NCI-H1092 treated with DMSO at 0.1 percent for 48 hours (cell line): ENCODE measurements around the gene ARHGAP28.
"Not testable (repeated sequence)": the region's sequence is repeated elsewhere in the genome, so short reads cannot be mapped to it uniquely, and the experiment has no call there.

Source experiments
- DNase-seq: peaks from one replicate; lab custom pipeline; 2025; lab: John Stamatoyannopoulos, UW

The ARHGAP28 gene

DNA sequence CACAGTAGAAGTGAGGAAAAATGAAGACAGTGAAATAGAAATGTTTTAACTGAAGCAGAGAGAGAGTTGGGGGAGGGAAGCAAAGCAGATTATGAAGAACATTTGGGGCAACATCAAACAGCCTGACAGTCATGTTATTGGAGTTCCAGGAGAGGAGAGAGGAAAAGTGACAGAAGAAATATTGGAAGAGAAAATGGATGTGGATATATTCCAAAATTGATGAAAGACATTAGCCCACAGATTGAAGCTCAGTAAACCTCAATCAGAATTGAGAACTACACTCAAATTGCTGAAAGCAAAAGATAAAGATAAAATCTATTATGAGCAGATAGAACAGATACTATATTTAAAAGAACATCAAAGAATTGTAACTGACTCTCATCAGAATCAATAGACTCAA lies 90.8 kb downstream of the ARHGAP28 start:
- no peak for DNase-seq

DNA sequence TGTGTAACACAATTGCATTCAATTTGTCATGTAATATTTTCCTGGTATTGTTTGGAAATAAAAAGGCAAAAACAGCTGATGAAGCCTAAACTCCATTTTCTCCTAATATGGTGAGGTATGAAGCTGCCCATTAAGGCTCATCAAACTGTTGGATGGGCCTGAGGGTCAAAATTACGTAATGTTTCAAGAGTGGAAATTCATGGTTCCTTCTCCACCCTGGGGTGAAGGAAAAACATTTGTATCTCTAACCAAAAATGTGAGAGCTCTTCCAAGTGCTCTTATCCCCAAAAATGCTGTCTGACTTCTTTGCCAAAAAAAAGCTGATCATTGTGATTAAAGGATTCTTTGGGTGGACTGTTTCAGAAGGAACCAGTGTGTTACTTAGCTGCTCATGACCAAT lies 91.8 kb downstream of the ARHGAP28 start:
- no peak for DNase-seq

DNA sequence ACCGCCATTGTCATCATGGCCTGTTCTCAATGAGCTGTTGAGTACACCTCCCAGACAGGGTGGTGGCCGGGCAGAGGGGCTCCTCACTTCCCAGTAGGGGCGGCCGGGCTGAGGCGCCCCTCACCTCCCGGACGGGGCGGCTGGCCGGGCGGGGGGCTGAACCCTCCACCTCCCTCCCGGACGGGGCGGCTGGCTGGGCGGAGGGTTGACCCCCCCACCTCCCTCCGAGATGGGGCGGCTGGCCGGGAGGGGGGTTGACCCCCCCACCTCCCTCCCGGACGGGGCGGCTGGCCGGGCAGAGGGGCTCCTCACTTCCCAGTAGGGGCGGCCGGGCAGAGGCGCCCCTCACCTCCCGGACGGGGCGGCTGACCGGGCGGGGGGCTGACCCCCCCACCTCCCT lies 97.6 kb downstream of the ARHGAP28 start:
- not testable (repeated sequence) for DNase-seq

- DNase-seq, result not testable (repeated sequence)
Measured at GRCh38 chr18:6827566-6827965, 98.0 kb downstream of the ARHGAP28 start.

GRCh38 chr18:6830916-6831315 lies 101.4 kb downstream of the ARHGAP28 start:
- DNase-seq, result no peak

GRCh38 chr18:6835345-6835744 lies 105.8 kb downstream of the ARHGAP28 start:
- no peak for DNase-seq

DNA sequence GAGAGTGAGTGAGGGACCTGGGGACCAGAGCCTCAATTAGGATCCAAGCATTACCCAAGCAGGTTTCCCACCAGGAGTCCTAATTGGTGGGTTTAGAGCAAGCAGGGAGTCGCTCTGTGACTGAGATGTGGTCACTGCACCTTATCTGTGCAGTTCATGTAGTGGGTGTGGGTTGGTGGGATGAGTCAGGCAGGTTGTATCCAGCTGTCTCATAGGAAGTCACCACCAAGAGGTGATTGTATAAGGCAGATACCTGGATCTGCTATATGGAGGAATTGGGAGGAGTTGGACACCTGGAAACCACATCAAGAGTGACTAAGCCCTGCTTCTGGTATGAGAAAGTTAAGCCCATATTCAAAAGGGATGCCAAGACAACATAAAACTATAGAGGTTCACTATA lies 106.8 kb downstream of the ARHGAP28 start:
- DNase-seq, result no peak

DNA sequence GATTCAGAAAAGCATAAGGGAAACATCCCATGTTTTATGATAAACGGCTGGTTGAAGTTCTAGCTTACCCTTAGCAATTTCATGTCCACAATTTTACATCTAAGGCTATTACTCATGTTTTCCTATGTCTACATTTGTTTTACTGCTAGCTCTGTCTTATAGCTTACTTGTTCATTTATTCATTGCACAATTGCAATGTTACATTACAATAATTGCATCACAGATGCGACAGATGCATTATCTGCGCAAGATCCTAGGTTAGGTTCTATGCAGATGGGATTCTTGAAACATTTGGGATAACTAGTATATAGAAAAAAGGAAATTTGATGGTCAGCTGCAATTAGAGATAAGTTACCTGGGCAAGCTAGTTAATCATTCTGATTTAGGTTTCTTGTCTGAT lies 108.4 kb downstream of the ARHGAP28 start:
- no peak for DNase-seq

DNA sequence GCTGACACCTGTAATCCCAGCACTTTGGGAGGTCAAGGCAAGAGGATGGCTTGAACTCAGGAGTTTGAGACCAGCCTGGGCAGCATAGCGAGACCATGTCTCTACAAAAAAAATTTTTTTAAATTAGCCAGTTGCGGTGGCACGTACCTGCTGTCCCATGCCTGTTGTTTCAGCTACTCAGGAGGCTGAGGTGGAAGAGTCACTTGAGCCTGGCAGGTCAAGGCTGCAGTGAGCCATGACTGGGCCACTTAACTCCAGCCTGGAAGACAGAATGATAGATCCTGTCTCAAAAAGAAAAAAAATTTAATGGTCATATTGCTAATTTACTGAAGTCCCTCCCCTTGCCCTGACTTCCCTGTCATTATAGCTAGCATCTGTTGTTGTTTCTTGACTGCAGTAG lies 112.6 kb downstream of the ARHGAP28 start:
- no peak for DNase-seq

GRCh38 chr18:6843308-6843707 lies 113.8 kb downstream of the ARHGAP28 start:
- DNase-seq, result no peak

DNA sequence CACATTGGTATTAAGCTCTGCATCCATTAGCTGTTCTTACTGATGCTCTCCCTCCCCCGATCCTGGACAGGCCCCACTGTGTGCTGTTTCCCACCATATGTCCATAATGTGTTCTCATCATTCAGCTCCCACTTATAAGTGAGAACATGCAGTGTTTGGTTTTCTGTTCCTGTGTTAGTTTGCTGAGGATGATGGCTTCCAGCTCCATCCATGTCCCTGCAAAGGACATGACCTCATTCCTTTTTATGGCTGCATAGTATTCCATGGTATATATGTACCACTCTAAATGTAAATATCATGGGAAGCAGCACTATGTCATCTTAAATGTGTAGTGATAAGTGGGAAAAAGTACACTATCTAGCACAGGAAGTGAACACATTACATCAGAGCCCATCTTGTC lies 116.0 kb downstream of the ARHGAP28 start:
- DNase-seq, result not testable (repeated sequence)

DNA sequence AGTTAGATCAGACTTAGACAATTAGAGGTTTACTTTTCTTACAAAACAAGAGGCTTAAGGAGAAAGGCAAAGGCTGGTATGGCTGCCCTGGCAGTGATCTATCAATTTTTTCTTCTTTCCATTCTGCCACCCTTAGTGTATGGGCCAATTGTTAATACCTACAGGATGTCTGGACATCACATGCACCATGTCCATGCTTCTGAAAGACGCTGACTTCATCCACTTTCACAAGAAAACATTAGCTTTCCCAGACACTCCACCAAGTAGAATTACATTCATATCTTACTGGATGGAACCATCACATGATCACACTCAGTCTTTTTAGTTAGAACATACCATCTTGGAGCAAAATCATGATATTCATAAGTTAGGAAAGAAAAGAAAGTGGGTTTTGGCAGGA lies 120.9 kb downstream of the ARHGAP28 start:
- no peak for DNase-seq

DNA sequence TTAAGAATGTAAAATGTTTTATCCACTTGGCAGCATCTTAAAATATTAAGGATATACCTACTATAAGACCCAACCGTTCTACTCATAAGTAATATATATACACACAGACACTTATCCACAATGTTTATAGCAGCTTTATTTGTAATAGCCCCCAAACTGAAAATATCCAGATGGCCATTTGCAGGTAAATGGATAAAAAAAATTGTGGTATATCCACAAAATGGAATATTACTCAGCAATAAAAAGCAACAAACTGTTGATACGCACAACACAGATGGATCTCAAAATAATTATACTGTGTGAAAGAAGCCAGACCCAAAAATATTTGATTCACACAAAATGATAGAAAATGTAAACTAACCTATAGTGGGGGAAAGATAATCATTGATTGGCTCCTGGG lies 122.0 kb downstream of the ARHGAP28 start:
- DNase-seq, result no peak

GRCh38 chr18:6854811-6855210 lies 125.3 kb downstream of the ARHGAP28 start:
- no peak for DNase-seq

DNA sequence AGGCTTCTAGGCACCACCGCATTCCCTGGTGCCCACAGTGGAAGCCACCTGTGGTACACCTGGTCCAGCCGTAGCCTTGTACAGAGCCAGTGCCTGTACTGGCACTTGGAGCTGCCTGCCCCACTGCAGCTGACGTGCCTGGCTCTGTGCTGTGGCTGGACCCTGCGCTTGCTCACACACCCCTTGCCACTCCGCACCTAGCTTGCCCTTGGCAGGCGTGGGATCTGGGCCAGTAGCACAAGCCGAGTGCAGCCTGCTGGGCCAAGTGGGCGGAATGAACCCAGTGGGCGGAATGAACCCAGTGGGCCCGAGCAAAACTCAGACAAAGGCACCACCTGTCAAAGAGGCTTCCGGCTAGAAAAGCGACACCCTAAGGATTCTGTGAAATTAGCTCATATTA lies 126.3 kb downstream of the ARHGAP28 start:
- no peak for DNase-seq

- no peak for DNase-seq
Measured at GRCh38 chr18:6857300-6857699, 127.8 kb downstream of the ARHGAP28 start.

- no peak for DNase-seq
Measured at GRCh38 chr18:6859676-6860422, 130.3 kb downstream of the ARHGAP28 start.

- DNase-seq, result no peak
Measured at GRCh38 chr18:6860804-6861448, 131.4 kb downstream of the ARHGAP28 start.

GRCh38 chr18:6865251-6865650 lies 135.7 kb downstream of the ARHGAP28 start:
- DNase-seq, result no peak

DNA sequence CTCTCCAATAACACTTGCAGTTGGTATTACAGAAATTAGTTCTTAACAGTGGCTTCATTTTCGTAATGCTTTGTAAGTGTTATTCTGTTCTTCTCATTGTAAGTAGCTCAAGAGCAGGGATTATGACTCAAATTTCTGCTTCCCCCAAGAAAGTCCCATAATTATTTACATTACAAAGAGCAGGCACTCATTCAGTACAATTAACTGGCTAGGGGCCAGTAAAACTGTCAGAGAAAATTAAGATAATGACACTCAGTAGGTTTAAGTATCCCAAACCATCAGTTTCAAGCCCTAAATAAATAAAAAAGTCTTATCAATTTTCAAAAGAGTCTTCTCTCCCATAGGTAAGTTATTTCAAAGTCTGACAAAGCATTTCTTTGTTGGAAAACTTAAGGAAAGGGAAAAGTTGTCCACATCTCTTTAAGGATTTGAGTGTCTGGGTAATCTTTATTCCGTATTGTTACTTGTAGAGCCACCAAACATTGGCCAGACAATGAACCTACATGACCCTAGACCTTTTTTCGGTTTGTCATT lies 137.1 kb downstream of the ARHGAP28 start:
- no peak for DNase-seq

DNA sequence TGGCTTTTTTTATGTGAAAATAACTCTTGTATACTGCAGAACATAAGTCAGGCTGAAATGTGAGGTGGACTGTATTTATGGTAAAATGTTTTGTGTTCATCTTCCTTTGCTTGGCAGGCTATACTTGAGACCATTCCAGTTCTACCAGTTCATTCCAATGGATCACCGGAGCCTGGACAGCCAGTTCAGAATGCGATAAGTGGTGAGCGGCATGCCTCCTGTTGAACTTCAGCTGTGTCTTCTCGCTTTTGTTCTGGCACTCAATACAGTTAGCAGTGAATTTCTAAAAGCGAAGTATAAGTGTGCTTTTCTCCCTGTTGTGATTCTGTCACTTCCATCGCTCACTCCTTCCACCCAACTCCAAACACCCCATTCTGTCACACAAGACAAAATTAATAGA lies 138.5 kb downstream of the ARHGAP28 start:
- DNase-seq, result no peak

GRCh38 chr18:6871566-6871965 lies 142.1 kb downstream of the ARHGAP28 start:
- DNase-seq, result no peak

DNA sequence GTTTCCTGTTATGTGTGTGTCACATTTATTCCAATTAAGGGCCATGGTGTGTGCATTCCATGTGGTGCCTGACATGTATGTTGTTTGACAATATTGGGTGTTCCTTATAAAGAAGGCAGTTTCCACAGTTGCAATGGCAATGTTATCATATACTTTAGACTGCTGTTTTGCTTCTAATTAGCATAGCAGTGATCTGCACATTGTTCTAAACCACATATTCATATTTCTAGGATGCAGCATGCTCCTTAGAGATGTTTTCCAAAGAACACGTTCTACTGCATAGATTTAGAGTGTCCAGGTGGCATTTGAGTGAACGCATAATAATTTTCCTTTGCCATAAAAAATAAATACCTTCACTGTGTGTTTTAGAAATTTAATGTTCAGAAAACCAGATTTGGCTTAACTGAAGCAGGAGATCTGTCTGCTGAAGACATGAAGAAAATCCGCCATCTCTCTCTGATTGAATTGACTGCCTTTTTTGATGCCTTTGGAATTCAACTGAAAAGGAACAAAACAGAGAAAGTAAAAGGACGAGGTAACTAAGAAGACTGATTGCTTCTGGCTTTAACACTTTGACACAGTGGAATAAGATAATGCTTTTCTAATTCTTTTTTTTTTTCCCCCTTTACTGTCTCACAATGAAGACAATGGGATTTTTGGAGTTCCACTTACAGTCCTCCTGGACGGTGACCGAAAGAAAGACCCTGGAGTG lies 143.7 kb downstream of the ARHGAP28 start:
- DNase-seq, result no peak
